HepG2 (cell line): ENCODE data around the gene NFYC. TPM values are rescaled to one million over a fixed set of nuclear protein-coding genes. Genes with fewer than 3 reads are reported as not detected.

Experiments used
- ZFP1 ChIP-seq: IDR thresholded peaks from 2 replicates; pipeline ENCODE4 v1.6.1; 2016
- ZNF407 ChIP-seq: sonication (generic); formaldehyde crosslinking; IDR thresholded peaks from one replicate; pipeline ENCODE4 v1.5.1; 2020; ENCODE audit warnings: mild to moderate bottlenecking, missing genetic modification reagents; ENCODE audit errors: not compliant biosample characterization
- polyA plus RNA-seq, 8 experiments: library from polyadenylated mRNA; depleted of rRNA in 3 of 8; stranded (reverse) in 7 of 8; unstranded in 1 of 8; fragments of >200 nt; fragmentation: Illumina TruSeq in 4 of 8; extraction: Trizol in 4 of 8; gene quantifications; 2 replicates each; pipeline versions ENCODE4 v1.2.1 to v1.2.3, GENCODE V29; 2011 to 2016; ENCODE audit warnings: low read depth in 4 of 8, missing spikeins in 1 of 8, mixed read lengths in 1 of 8; ENCODE audit not compliant: insufficient read depth in 1 of 8
- total RNA-seq, 5 experiments: library from RNA; depleted of rRNA; stranded (reverse); fragments of >200 nt; fragmentation: Illumina TruSeq; extraction: Trizol; gene quantifications; 2 replicates each; pipeline ENCODE4 v1.2.3, GENCODE V29; 2016; ENCODE audit warnings: low read depth in 1 of 5

The NFYC gene
- total and polyA plus RNA-seq, 2 of the 13 experiments (the other 11 are each of a cell fraction or from before 2014, with no cell fraction given): 33.9 to 73.7 TPM

GRCh38 chr1:40740039-40740996 is 48.8 kb downstream of the NFYC start (continued):
- no peak for TF ChIP-seq ZNF407 (CRISPR knock-in tag)
- no peak for TF ChIP-seq ZFP1 (CRISPR knock-in tag)
